Measurements from ENCODE around the gene ANKRD7.

ANKRD7 gene

GRCh38 chr7:118224521-118224920 is at the start of gene ANKRD7:
TSS of gene ANKRD7 (plus strand) at chr7:118224704. CDS start at chr7:118224831, 127 bp downstream.
- no peak for DNase-seq

GRCh38 chr7:118175740-118176139 is 48.8 kb upstream of the ANKRD7 start:
- DNase-seq: no peak

GRCh38 chr7:118179191-118179590 is 45.3 kb upstream of the ANKRD7 start:
- DNase-seq: no peak

- no peak for DNase-seq
Observed at GRCh38 chr7:118182593-118183427, 41.7 kb upstream of the ANKRD7 start.

- DNase-seq: no peak
Observed at GRCh38 chr7:118183428-118183785, 41.1 kb upstream of the ANKRD7 start.

GRCh38 chr7:118183786-118184564 is 40.5 kb upstream of the ANKRD7 start, which contains the start of gene LSM8:
TSS of gene LSM8 (plus strand) at chr7:118184164. CDS start at chr7:118184224, 60 bp downstream.
- DNase-seq: peak; percentile 93

- DNase-seq: no peak
Observed at GRCh38 chr7:118184565-118184940, 40.0 kb upstream of the ANKRD7 start.

GRCh38 chr7:118185163-118185860 is 39.2 kb upstream of the ANKRD7 start:
- no peak for DNase-seq

GRCh38 chr7:118186501-118186900 is 38.0 kb upstream of the ANKRD7 start:
- no peak for DNase-seq

GRCh38 chr7:118194571-118194970 is 29.9 kb upstream of the ANKRD7 start:
- DNase-seq: no peak

GRCh38 chr7:118195837-118196474 is 28.5 kb upstream of the ANKRD7 start:
- DNase-seq: no peak

GRCh38 chr7:118202061-118202460 is 22.4 kb upstream of the ANKRD7 start:
- no peak for DNase-seq

- DNase-seq: no peak
Observed at GRCh38 chr7:118214051-118214832, 10.3 kb upstream of the ANKRD7 start.

GRCh38 chr7:118214833-118215182 is 9.7 kb upstream of the ANKRD7 start:
- DNase-seq: no peak

- no peak for DNase-seq
Observed at GRCh38 chr7:118217210-118217619, 7.3 kb upstream of the ANKRD7 start.

GRCh38 chr7:118218413-118219156 is 5.9 kb upstream of the ANKRD7 start:
- no peak for DNase-seq

- no peak for DNase-seq
Observed at GRCh38 chr7:118219157-118219512, 5.4 kb upstream of the ANKRD7 start.

- no peak for DNase-seq
Observed at GRCh38 chr7:118220583-118220982, 3.9 kb upstream of the ANKRD7 start.

GRCh38 chr7:118222591-118222990 is 1.9 kb upstream of the ANKRD7 start:
- DNase-seq: no peak

- DNase-seq: no peak
Observed at GRCh38 chr7:118232837-118233236, 8.3 kb downstream of the ANKRD7 start.

- no peak for DNase-seq
Observed at GRCh38 chr7:118233799-118234198, 9.3 kb downstream of the ANKRD7 start.

- no peak for DNase-seq
Observed at GRCh38 chr7:118239014-118239413, 14.5 kb downstream of the ANKRD7 start.

Measured in GF-D8 (cell line).